ENCODE data around the gene ARID1A. TPM values are rescaled to one million over a fixed set of nuclear protein-coding genes. Genes with fewer than 3 reads are reported as not detected.

The ARID1A gene
- total RNA-seq: 8.7 and 11.9 TPM in 2 replicates

GRCh38 chr1:26695356-26696118 lies at the start of gene ARID1A:
Gene ARID1A, plus strand, starts transcription at chr1:26696015. Its CDS starts 389 bp downstream, at chr1:26696404.

GRCh38 chr1:26787706-26788514 lies 92.1 kb downstream of the ARID1A start, which contains the start of gene PIGV:
Gene PIGV, plus strand, starts transcription at chr1:26787950. Its CDS starts 2,866 bp downstream, at chr1:26790816.

DNA sequence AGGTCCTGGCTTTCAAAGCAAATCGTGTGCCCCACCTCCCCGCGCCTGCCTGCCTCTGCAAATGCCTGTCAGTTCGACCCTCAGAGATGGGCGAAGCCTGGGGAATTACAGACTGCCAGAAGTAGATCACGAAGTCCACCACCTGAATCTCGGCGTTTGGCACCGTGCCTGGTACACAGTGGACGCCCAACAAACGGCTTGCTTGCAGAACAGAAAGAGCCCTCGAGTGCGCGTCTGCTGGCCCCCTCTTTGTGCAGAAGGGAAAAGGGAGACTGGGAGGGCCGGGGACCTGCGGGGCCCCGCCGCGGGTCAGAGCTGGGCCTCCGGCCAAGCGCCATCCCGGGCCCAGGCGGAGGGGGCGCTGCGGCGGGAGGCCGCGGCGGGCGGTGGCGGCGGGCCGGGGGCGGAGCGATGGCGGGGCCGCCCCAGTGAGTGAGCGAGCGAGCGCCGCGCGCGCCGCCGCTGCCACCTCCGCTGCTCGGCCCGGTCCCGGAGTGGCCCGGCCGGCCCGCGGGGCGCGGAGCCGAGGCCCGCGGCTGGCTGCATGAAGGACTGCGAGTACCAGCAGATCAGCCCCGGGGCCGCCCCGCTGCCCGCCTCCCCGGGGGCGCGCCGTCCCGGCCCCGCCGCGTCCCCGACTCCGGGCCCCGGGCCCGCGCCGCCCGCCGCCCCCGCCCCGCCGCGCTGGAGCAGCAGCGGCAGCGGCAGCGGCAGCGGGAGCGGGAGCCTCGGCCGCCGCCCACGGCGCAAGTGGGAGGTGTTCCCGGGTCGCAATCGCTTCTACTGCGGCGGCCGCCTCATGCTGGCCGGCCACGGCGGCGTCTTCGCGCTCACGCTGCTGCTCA lies 130.7 kb downstream of the ARID1A start, which contains the start of gene ZDHHC18:
Gene ZDHHC18 (plus strand): TSS at position 428 of the 845 bp plus-strand sequence. CDS start 117 bp downstream, at position 545.

Other genes with a start within 250 kb of the ARID1A start
- gene HMGN2, start 223.6 kb upstream of the ARID1A start, total RNA-seq: 133 and 190 TPM in 2 replicates
- gene RPS6KA1, start 166.3 kb upstream of the ARID1A start, total RNA-seq: 0.52 and 1.7 TPM in 2 replicates
- gene PIGV, start 91.9 kb downstream of the ARID1A start, total RNA-seq: 12.2 and 14.7 TPM in 2 replicates
- gene ZDHHC18, start 130.7 kb downstream of the ARID1A start, total RNA-seq: 2.8 and 5.1 TPM in 2 replicates
- 0.47 and 1.8 TPM in 2 replicates for gene SFN, start 167.1 kb downstream of the ARID1A start, total RNA-seq
- 9.8 and 10.8 TPM in 2 replicates for gene GPN2, start 194.3 kb downstream of the ARID1A start, total RNA-seq
- 10.6 and 14.1 TPM in 2 replicates for gene GPATCH3, start 204.5 kb downstream of the ARID1A start, total RNA-seq
- not detected in 2 replicates for gene NR0B2, start 218.0 kb downstream of the ARID1A start, total RNA-seq
- gene NUDC, start 225.7 kb downstream of the ARID1A start, total RNA-seq: 24.2 and 24.6 TPM in 2 replicates

All from bronchial smooth muscle cell (primary cell).